ENCODE data around the gene HSPB1. TPM values are rescaled to one million over a fixed set of nuclear protein-coding genes. Genes with fewer than 3 reads are reported as not detected.
"Not testable (repeated sequence)": the region's sequence is repeated elsewhere in the genome, so short reads cannot be mapped to it uniquely, and the experiment has no call there.

Gene HSPB1
- total RNA-seq, 2 experiments from 2014 or later, result 204 to 349 TPM

GRCh38 chr7:76291351-76292212 is 10.9 kb upstream of the HSPB1 start:
- Histone ChIP-seq H4K20me1 (ENCODE audit: insufficient read depth, low read length) (no peaks in the 10 kb centered on the region), H3K79me2 (ENCODE audit: insufficient read depth, low read depth, low read length) (no peaks in the 10 kb centered on the region), H3K4me2 (ENCODE audit: low read length) (peak overlapping the region; percentile 54), H3K9me3 (ENCODE audit: low read length) (no peaks in the 10 kb centered on the region), H3K36me3 (ENCODE audit: insufficient read depth, low read length) (no peaks in the 10 kb centered on the region), H3K9me2 (ENCODE audit: insufficient read depth, low read length) (no peaks in the 10 kb centered on the region), H2AFZ (ENCODE audit: low read length) (peak overlapping the region; percentile 33; the same call in 1 of the 2 replicates), H3K4me1 (ENCODE audit: insufficient read depth, low read length, poor library complexity, severe bottlenecking) (peaks cover 21% of the 10 kb centered on the region), H3K27ac (ENCODE audit: low read depth, low read length, poor library complexity, severe bottlenecking) (no peak overlapping the region), H3K4me3 (ENCODE audit: low read depth, low read length, poor library complexity, severe bottlenecking) (peak overlapping the region; percentile 35)
- intact Hi-C loops (cut with micrococcal nuclease; ENCODE audit: unreplicated experiment), result loop anchor here (1.0 to 2.0 kb wide), 2 partner anchors 23 to 67 kb away; partner anchors contain the start of gene YWHAG
- peak; percentile 92 for TF ChIP-seq CTCF (conservative IDR thresholded peaks at IDR 0.05; ENCODE audit: low read length)
- TF ChIP-seq EZH2phosphoT487 (IDR thresholded peaks at IDR 0.05; ENCODE audit: borderline replicate concordance, low read depth, low read length), result no peak
- no TSS peak for BruUV-seq (replicated peaks)
- DNase-seq (ENCODE audit: low spot score), result peak; percentile 76
- ChIA-PET CTCF (ENCODE audit: unreplicated experiment) (interaction anchor here (2.9 kb wide), 1 partner anchor 23 kb away, joined by 15 read pairs; no protein-coding TSS in a partner anchor), POLR2A (interaction anchor here (1.2 kb wide), 1 partner anchor 10 kb away, joined by 4 read pairs; no protein-coding TSS in a partner anchor)

GRCh38 chr7:76292213-76292573 is 10.3 kb upstream of the HSPB1 start:
- intact Hi-C loops (cut with micrococcal nuclease; ENCODE audit: unreplicated experiment), result no loop called here
- Histone ChIP-seq H3K36me3 (ENCODE audit: insufficient read depth, low read length) (no peaks in the 10 kb centered on the region), H4K20me1 (ENCODE audit: insufficient read depth, low read length) (no peaks in the 10 kb centered on the region), H3K4me1 (ENCODE audit: insufficient read depth, low read length, poor library complexity, severe bottlenecking) (peaks cover 21% of the 10 kb centered on the region), H3K4me3 (ENCODE audit: low read depth, low read length, poor library complexity, severe bottlenecking) (peak overlapping the region; percentile 35), H3K9me3 (ENCODE audit: low read length) (no peaks in the 10 kb centered on the region), H3K4me2 (ENCODE audit: low read length) (peak overlapping the region; percentile 54), H3K27ac (ENCODE audit: low read depth, low read length, poor library complexity, severe bottlenecking) (no peak overlapping the region), H3K79me2 (ENCODE audit: insufficient read depth, low read depth, low read length) (no peaks in the 10 kb centered on the region), H3K9me2 (ENCODE audit: insufficient read depth, low read length) (no peaks in the 10 kb centered on the region), H2AFZ (ENCODE audit: low read length) (peak overlapping the region; percentile 33; the same call in 1 of the 2 replicates)
- POLR2A ChIA-PET, result interaction anchor here (1.2 kb wide), 1 partner anchor 10 kb away, joined by 4 read pairs; no protein-coding TSS in a partner anchor
- BruUV-seq (replicated peaks), result no TSS peak
- CTCF ChIA-PET (ENCODE audit: unreplicated experiment), result interaction anchor here (2.9 kb wide), 1 partner anchor 22 kb away, joined by 15 read pairs; no protein-coding TSS in a partner anchor
- TF ChIP-seq EZH2phosphoT487 (IDR thresholded peaks at IDR 0.05; ENCODE audit: borderline replicate concordance, low read depth, low read length) (no peak), CTCF (conservative IDR thresholded peaks at IDR 0.05; ENCODE audit: low read length) (no peak)
- no peak for DNase-seq (ENCODE audit: low spot score)

- H3K4me2 ChIP-seq (ENCODE audit: low read length); intact Hi-C loops (cut with micrococcal nuclease; ENCODE audit: unreplicated experiment); DNase-seq (ENCODE audit: low spot score); H3K4me3 ChIP-seq (ENCODE audit: low read depth, low read length, poor library complexity, severe bottlenecking); H3K9me2 ChIP-seq (ENCODE audit: insufficient read depth, low read length); BruUV-seq (replicated peaks); H3K36me3 ChIP-seq (ENCODE audit: insufficient read depth, low read length); H4K20me1 ChIP-seq (ENCODE audit: insufficient read depth, low read length); H2AFZ ChIP-seq (ENCODE audit: low read length); POLR2A ChIA-PET; H3K9me3 ChIP-seq (ENCODE audit: low read length); H3K27ac ChIP-seq (ENCODE audit: low read depth, low read length, poor library complexity, severe bottlenecking); H3K79me2 ChIP-seq (ENCODE audit: insufficient read depth, low read depth, low read length): not testable (repeated sequence)
- CTCF ChIA-PET (ENCODE audit: unreplicated experiment), result interaction anchor here (2.9 kb wide), 1 partner anchor 22 kb away, joined by 15 read pairs; no protein-coding TSS in a partner anchor
- peaks cover 21% of the 10 kb centered on the region for H3K4me1 ChIP-seq (ENCODE audit: insufficient read depth, low read length, poor library complexity, severe bottlenecking)
Measured at GRCh38 chr7:76292911-76293310, 9.6 kb upstream of the HSPB1 start.

Data from OCI-LY7 (cell line).